Astrocyte of the cerebellum (primary cell): Measurements from ENCODE around the gene ROCK2.

Experiments
- DNase-seq: peaks from one replicate; pipeline ENCODE4 v3.0.0-alpha.2; 2011; ENCODE audit warnings: low read depth
- H3K4me3 ChIP-seq: 2 replicates; pipeline ENCODE4 v1.5.1; 2011; ENCODE audit warnings: mild to moderate bottlenecking, low read depth, low read length, moderate library complexity
- CTCF ChIP-seq: IDR thresholded peaks from 2 replicates; pipeline ENCODE4 v1.5.1; 2012; ENCODE audit warnings: low read length, low read depth, moderate library complexity, mild to moderate bottlenecking; ENCODE audit errors: missing control alignments
- in situ Hi-C: cut with HindIII; loops from 2 replicates; pipeline ENCODE4 v1.10.0; 2017; ENCODE audit warnings: low sequenced_read_pairs

ROCK2 gene

GRCh38 chr2:11314487-11314886 lies 29.9 kb downstream of the ROCK2 start:
- in situ Hi-C loops = no loop called here
- no peak overlapping the region for H3K4me3 ChIP-seq
- TF ChIP-seq CTCF = no peak
- DNase-seq = no peak

- TF ChIP-seq CTCF = no peak
- in situ Hi-C loops = no loop called here
- H3K4me3 ChIP-seq = no peak overlapping the region
- no peak for DNase-seq
These were observed 31.5 kb downstream of the ROCK2 start for GRCh38 chr2:11312770-11313471.

- H3K4me3 ChIP-seq = no peak overlapping the region
- DNase-seq = no peak
- in situ Hi-C loops = no loop called here
- TF ChIP-seq CTCF = no peak
These were observed 32.9 kb downstream of the ROCK2 start for GRCh38 chr2:11311543-11311942.

GRCh38 chr2:11310212-11310611 lies 34.2 kb downstream of the ROCK2 start:
- in situ Hi-C loops = no loop called here
- TF ChIP-seq CTCF = no peak
- H3K4me3 ChIP-seq = no peak overlapping the region
- no peak for DNase-seq

- TF ChIP-seq CTCF = no peak
- in situ Hi-C loops = no loop called here
- no peak for DNase-seq
- no peak overlapping the region for H3K4me3 ChIP-seq
These were observed 34.7 kb downstream of the ROCK2 start for GRCh38 chr2:11309706-11310105.

GRCh38 chr2:11307764-11308415 lies 36.5 kb downstream of the ROCK2 start:
- no peak for DNase-seq
- in situ Hi-C loops = no loop called here
- TF ChIP-seq CTCF = no peak
- no peak overlapping the region for H3K4me3 ChIP-seq
